ENCODE measurements around the gene ADGRV1.

GRCh38 chr5:90571147-90571773 lies 12.7 kb downstream of the ADGRV1 start:
- TF ChIP-seq CTCF (IDR thresholded peaks at IDR 0.05; ENCODE audit: insufficient read depth, low read length) (no peak), SPI1 (IDR thresholded peaks at IDR 0.05; ENCODE audit: borderline replicate concordance, low read depth) (no peak; the same call in 1 of the 2 replicates), POLR2AphosphoS5 (IDR thresholded peaks at IDR 0.05; ENCODE audit: low read depth) (no peak)

Data from HL-60 (cell line).